SK-N-SH (cell line): ENCODE data around the gene DPP10. TPM values are rescaled to one million over a fixed set of nuclear protein-coding genes. Genes with fewer than 3 reads are reported as not detected.
"Not testable (repeated sequence)": the region's sequence is repeated elsewhere in the genome, so short reads cannot be mapped to it uniquely, and the experiment has no call there.

ENCODE experiments used
- CTCF ChIA-PET: fragments of 300-600, 350-600 bp; formaldehyde crosslinking; extraction: SDS; loops from one replicate; lab custom pipeline; 2021; lab: Yijun Ruan, JAX
- POLR2A ChIA-PET: fragments of 350-600 bp; sonication (Branson Sonifier 250); formaldehyde crosslinking; extraction: SDS; loops from one replicate; lab custom pipeline; 2020; ENCODE audit warnings: antibody characterized with exemption, inconsistent platforms; lab: Yijun Ruan, JAX
- DNase-seq: peaks from one replicate; pipeline ENCODE4 v3.0.0; 2012
- H2AFZ ChIP-seq: fragments of 200-600 bp; sonication (generic); 2 replicates; pipeline ENCODE4 v1.8.1; 2016; ENCODE audit warnings: antibody characterized with exemption, mild to moderate bottlenecking, low read depth
- H3F3A ChIP-seq: fragments of 200-600 bp; sonication (generic); replicated peaks from 2 replicates; pipeline ENCODE3; 2016; ENCODE audit warnings: antibody characterized with exemption, mild to moderate bottlenecking; ENCODE audit not compliant: insufficient read depth
- H3K27ac ChIP-seq, 2 experiments: fragments of 200-500 bp in 1 of 2; fragments of 200-600 bp in 1 of 2; sonication (Bioruptor generic) in 1 of 2; sonication (generic), shearing (Covaris generic) in 1 of 2; 2 replicates each; pipeline versions ENCODE4 v1.5.1 to v1.6.1; 2014 to 2016; ENCODE audit warnings: low read depth in 2 of 2, inconsistent platforms in 1 of 2, low read length in 1 of 2, mild to moderate bottlenecking in 1 of 2, mixed read lengths in 1 of 2
- H3K27me3 ChIP-seq: fragments of 200-600 bp; sonication (generic), shearing (Covaris generic); 2 replicates; pipeline ENCODE4 v1.6.1; 2016; ENCODE audit warnings: mixed run types; ENCODE audit not compliant: insufficient read depth
- H3K36me3 ChIP-seq, 2 experiments: fragments of 200-500 bp in 1 of 2; fragments of 200-600 bp in 1 of 2; sonication (Bioruptor generic) in 1 of 2; sonication (generic) in 1 of 2; replicated peaks in 1 of 2; 2 replicates each; pipeline versions ENCODE3 to v1.5.1; 2014 to 2016; ENCODE audit warnings: low read length in 1 of 2, mild to moderate bottlenecking in 1 of 2; ENCODE audit not compliant: insufficient read depth in 2 of 2, control insufficient read depth in 1 of 2
- H3K4me1 ChIP-seq, 2 experiments: fragments of 200-500 bp in 1 of 2; fragments of 200-600 bp in 1 of 2; sonication (Bioruptor generic) in 1 of 2; sonication (generic), shearing (Covaris generic) in 1 of 2; 2 replicates each; pipeline versions ENCODE4 v1.5.1 to v1.6.1; 2014 to 2016; ENCODE audit warnings: low read depth in 1 of 2, low read length in 1 of 2, mixed run types in 1 of 2; ENCODE audit not compliant: insufficient read depth in 2 of 2, control insufficient read depth in 1 of 2
- H3K4me2 ChIP-seq: fragments of 200-600 bp; sonication (generic), shearing (Covaris generic); 2 replicates; pipeline ENCODE4 v1.6.1; 2017; ENCODE audit warnings: mixed run types
- H3K4me3 ChIP-seq, 2 experiments: fragments of 200-500 bp in 1 of 2; fragments of 200-600 bp in 1 of 2; sonication (Bioruptor generic) in 1 of 2; sonication (generic), shearing (Covaris generic) in 1 of 2; 2 replicates each; pipeline versions ENCODE4 v1.5.1 to v1.8.1; 2014 to 2016; ENCODE audit warnings: low read depth in 2 of 2, inconsistent platforms in 1 of 2, low read length in 1 of 2, mild to moderate bottlenecking in 1 of 2, mixed read lengths in 1 of 2, moderate library complexity in 1 of 2
- H3K79me2 ChIP-seq: fragments of 200-600 bp; sonication (generic); 2 replicates; pipeline ENCODE4 v1.8.1; 2017; ENCODE audit warnings: mild to moderate bottlenecking; ENCODE audit not compliant: insufficient read depth
- H3K9ac ChIP-seq: fragments of 200-600 bp; sonication (generic); 2 replicates; pipeline ENCODE4 v1.6.1; 2017; ENCODE audit warnings: mixed run types
- H3K9me2 ChIP-seq: fragments of 200-600 bp; sonication (generic); 2 replicates; pipeline ENCODE4 v1.6.1; 2017; ENCODE audit warnings: mixed run types
- H3K9me3 ChIP-seq: fragments of 200-600 bp; sonication (generic); 2 replicates; pipeline ENCODE4 v1.6.1; 2017; ENCODE audit warnings: mixed run types, mild to moderate bottlenecking, moderate library complexity
- H4K20me1 ChIP-seq: fragments of 200-600 bp; sonication (generic); 2 replicates; pipeline ENCODE4 v1.6.1; 2017; ENCODE audit warnings: mild to moderate bottlenecking, mixed run types; ENCODE audit not compliant: insufficient read depth
- CHD2 ChIP-seq: fragments of 150-350 bp; IDR thresholded peaks from 2 replicates; pipeline ENCODE4 v1.6.1; 2018; ENCODE audit warnings: low read length; ENCODE audit not compliant: partially characterized antibody
- CTCF ChIP-seq: fragments of 200-600 bp; sonication (generic); IDR thresholded peaks from 2 replicates; pipeline ENCODE4 v1.6.1; 2017; ENCODE audit warnings: antibody characterized with exemption, mild to moderate bottlenecking, moderate library complexity
- EP300 ChIP-seq, 2 experiments: IDR thresholded peaks; 2 replicates each; pipeline versions ENCODE4 v1.4.0 to v1.6.1; 2012; ENCODE audit warnings: borderline replicate concordance in 1 of 2, low read depth in 1 of 2, low read length in 1 of 2
- GABPA ChIP-seq: IDR thresholded peaks from 2 replicates; pipeline ENCODE4 v1.4.0; 2012; ENCODE audit warnings: low read depth, mild to moderate bottlenecking
- POLR2AphosphoS5 ChIP-seq: IDR thresholded peaks from 2 replicates; pipeline ENCODE4 v1.6.1; 2012; ENCODE audit warnings: low read depth, low read length
- SIN3A ChIP-seq: IDR thresholded peaks from 2 replicates; pipeline ENCODE4 v1.6.1; 2012; ENCODE audit warnings: low read depth, mild to moderate bottlenecking, low read length, moderate library complexity, borderline replicate concordance
- TAF1 ChIP-seq: IDR thresholded peaks from 2 replicates; pipeline ENCODE4 v1.6.1; 2012; ENCODE audit warnings: low read depth, mild to moderate bottlenecking, low read length, moderate library complexity, borderline replicate concordance
- YY1 ChIP-seq: IDR thresholded peaks from 2 replicates; pipeline ENCODE4 v1.4.0; 2012; ENCODE audit warnings: low read depth, mild to moderate bottlenecking
- WGBS: methylation state at CpG from one replicate; pipeline ENCODE4 v1.1.6; 2017; ENCODE audit warnings: low lambda C conversion rate; 5-methylcytosine and 5-hydroxymethylcytosine counted together
- polyA plus RNA-seq, 3 experiments: library from polyadenylated mRNA; depleted of rRNA; stranded (reverse); fragments of >200 nt; gene quantifications; 2 replicates each; pipeline ENCODE4 v1.2.3, GENCODE V29; 2012
- TF ChIP-seq, protein P1 (sequence below): IDR thresholded peaks from 2 replicates; pipeline ENCODE4 v1.6.1; 2012; ENCODE audit warnings: mild to moderate bottlenecking, low read depth, low read length, moderate library complexity

The DPP10 gene
- polyA plus RNA-seq, 1 of the 3 experiments (the other 2 are of a cell fraction) = not detected

- TF ChIP-seq, protein P1, sequence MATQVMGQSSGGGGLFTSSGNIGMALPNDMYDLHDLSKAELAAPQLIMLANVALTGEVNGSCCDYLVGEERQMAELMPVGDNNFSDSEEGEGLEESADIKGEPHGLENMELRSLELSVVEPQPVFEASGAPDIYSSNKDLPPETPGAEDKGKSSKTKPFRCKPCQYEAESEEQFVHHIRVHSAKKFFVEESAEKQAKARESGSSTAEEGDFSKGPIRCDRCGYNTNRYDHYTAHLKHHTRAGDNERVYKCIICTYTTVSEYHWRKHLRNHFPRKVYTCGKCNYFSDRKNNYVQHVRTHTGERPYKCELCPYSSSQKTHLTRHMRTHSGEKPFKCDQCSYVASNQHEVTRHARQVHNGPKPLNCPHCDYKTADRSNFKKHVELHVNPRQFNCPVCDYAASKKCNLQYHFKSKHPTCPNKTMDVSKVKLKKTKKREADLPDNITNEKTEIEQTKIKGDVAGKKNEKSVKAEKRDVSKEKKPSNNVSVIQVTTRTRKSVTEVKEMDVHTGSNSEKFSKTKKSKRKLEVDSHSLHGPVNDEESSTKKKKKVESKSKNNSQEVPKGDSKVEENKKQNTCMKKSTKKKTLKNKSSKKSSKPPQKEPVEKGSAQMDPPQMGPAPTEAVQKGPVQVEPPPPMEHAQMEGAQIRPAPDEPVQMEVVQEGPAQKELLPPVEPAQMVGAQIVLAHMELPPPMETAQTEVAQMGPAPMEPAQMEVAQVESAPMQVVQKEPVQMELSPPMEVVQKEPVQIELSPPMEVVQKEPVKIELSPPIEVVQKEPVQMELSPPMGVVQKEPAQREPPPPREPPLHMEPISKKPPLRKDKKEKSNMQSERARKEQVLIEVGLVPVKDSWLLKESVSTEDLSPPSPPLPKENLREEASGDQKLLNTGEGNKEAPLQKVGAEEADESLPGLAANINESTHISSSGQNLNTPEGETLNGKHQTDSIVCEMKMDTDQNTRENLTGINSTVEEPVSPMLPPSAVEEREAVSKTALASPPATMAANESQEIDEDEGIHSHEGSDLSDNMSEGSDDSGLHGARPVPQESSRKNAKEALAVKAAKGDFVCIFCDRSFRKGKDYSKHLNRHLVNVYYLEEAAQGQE = no peak
- TF ChIP-seq CHD2 (no peak), TAF1 (no peak)
Measured at GRCh38 chr2:115084446-115084845, 642.0 kb downstream of the DPP10 start (continued).

DNA sequence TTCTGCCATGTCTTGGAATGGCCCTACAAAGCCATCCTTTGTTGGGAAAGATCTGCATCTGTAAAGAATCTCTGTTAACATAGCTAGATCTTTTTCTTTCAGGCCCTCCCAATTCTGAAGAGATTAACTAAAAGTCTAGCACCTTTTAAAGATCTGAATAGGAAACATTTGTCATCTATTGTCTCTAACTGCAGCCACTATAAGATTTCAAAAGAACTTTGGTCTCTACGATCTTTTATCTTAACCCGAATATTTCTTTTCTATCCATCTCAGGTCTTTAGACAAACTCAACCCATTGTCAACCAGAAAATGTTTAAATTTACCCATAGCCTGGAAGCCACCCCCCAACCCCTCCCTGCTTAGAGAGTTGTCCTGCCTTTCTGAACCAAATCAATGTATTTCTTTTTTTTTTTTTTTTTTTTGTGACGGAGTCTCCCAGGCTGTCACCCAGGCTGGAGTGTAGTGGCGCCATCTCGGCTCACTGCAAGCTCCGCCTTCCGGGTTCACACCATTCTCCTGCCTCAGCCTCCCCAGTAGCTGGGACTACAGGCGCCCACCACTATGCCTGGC is 643.7 kb downstream of the DPP10 start:
- H3K4me3 ChIP-seq, H3K9me2 ChIP-seq, H3K4me1 ChIP-seq, H2AFZ ChIP-seq, H3F3A ChIP-seq, DNase-seq, H3K4me2 ChIP-seq, H3K36me3 ChIP-seq, H3K27me3 ChIP-seq, H3K9ac ChIP-seq, CTCF ChIA-PET, H3K9me3 ChIP-seq, POLR2A ChIA-PET, H3K27ac ChIP-seq, H4K20me1 ChIP-seq, H3K79me2 ChIP-seq: not testable (repeated sequence)
- whole genome bisulfite sequencing = 37% methylated on average over 8 of the region's 8 CpGs

GRCh38 chr2:115094441-115094840 is 652.0 kb downstream of the DPP10 start:
- ChIA-PET POLR2A (no interaction called here), CTCF (no interaction called here)
- H3K4me1 ChIP-seq = no peaks in the 10 kb centered on the region
- no peak overlapping the region for H3K27ac ChIP-seq
- no peak overlapping the region for H2AFZ ChIP-seq
- H4K20me1 ChIP-seq = no peaks in the 10 kb centered on the region
- 3% methylated on average over 4 of the region's 4 CpGs for WGBS
- DNase-seq = no peak
- H3K9ac ChIP-seq = no peak overlapping the region
- H3K36me3 ChIP-seq = no peaks in the 10 kb centered on the region
- no peaks in the 10 kb centered on the region for H3K27me3 ChIP-seq
- TF ChIP-seq YY1 (no peak), TAF1 (no peak), GABPA (no peak), CTCF (no peak), SIN3A (no peak), EP300 (IDR thresholded peaks at IDR 0.05; ENCODE audit: borderline replicate concordance in 1 of 2, low read depth in 1 of 2, low read length in 1 of 2) (no peak), POLR2AphosphoS5 (no peak)
- no peaks in the 10 kb centered on the region for H3K9me2 ChIP-seq
- H3K4me3 ChIP-seq = no peak overlapping the region
- H3K9me3 ChIP-seq = no peaks in the 10 kb centered on the region; the same call in 1 of the 2 replicates
- no peaks in the 10 kb centered on the region for H3K79me2 ChIP-seq
- H3K4me2 ChIP-seq = no peak overlapping the region
- H3F3A ChIP-seq = no peaks in the 10 kb centered on the region
